ENCODE measurements around the gene SPPL3.

Gene SPPL3

GRCh38 chr12:120882055-120882555, 22.1 kb downstream of the SPPL3 start:
- intact Hi-C loops (cut with DNase I; ENCODE audit: low total_unique reads) = no loop called here
- no peaks in the 10 kb centered on the region for H3K36me3 ChIP-seq
- no peak for DNase-seq
- no peak for TF ChIP-seq CTCF (IDR thresholded peaks at IDR 0.05)
- no peak overlapping the region for H3K4me3 ChIP-seq
- H3K27ac ChIP-seq = no peak overlapping the region
- H3K4me1 ChIP-seq = peaks cover 0 to 25% (median 7%) of the 10 kb centered on the region in 4 donors
- H3K9me3 ChIP-seq = no peaks in the 10 kb centered on the region
- H3K27me3 ChIP-seq = no peaks in the 10 kb centered on the region

- intact Hi-C loops (cut with DNase I; ENCODE audit: low total_unique reads) = no loop called here
- DNase-seq = no peak
Observed at GRCh38 chr12:120879718-120880300, 24.3 kb downstream of the SPPL3 start.

GRCh38 chr12:120879102-120879501, 25.1 kb downstream of the SPPL3 start:
- no peak for DNase-seq
- Histone ChIP-seq H3K4me3 (no peak overlapping the region), H3K27ac (no peak overlapping the region), H3K36me3 (no peaks in the 10 kb centered on the region), H3K27me3 (no peaks in the 10 kb centered on the region), H3K9me3 (no peaks in the 10 kb centered on the region), H3K4me1 (peaks cover 0 to 16% (median 6%) of the 10 kb centered on the region in 4 donors)
- no peak for TF ChIP-seq CTCF (IDR thresholded peaks at IDR 0.05)
- intact Hi-C loops (cut with DNase I; ENCODE audit: low total_unique reads) = no loop called here

More at GRCh38 chr12:120879718-120880300, 24.3 kb downstream of the SPPL3 start:
- H3K4me1 ChIP-seq = peaks cover 0 to 16% (median 6%) of the 10 kb centered on the region in 4 donors
- H3K27ac ChIP-seq = no peak overlapping the region
- H3K36me3 ChIP-seq = no peaks in the 10 kb centered on the region
- no peaks in the 10 kb centered on the region for H3K27me3 ChIP-seq
- H3K4me3 ChIP-seq = no peak overlapping the region
- H3K9me3 ChIP-seq = no peaks in the 10 kb centered on the region
- TF ChIP-seq CTCF (IDR thresholded peaks at IDR 0.05) = no peak

- H3K27me3 ChIP-seq = no peaks in the 10 kb centered on the region
- no peak for DNase-seq
- H3K36me3 ChIP-seq = no peaks in the 10 kb centered on the region
- TF ChIP-seq CTCF (IDR thresholded peaks at IDR 0.05) = no peak
- no peak overlapping the region for H3K4me3 ChIP-seq
- H3K4me1 ChIP-seq = peaks cover 0 to 35% (median 3%) of the 10 kb centered on the region in 4 donors
- H3K9me3 ChIP-seq = no peaks in the 10 kb centered on the region
- intact Hi-C loops (cut with DNase I; ENCODE audit: low total_unique reads) = no loop called here
- no peak overlapping the region for H3K27ac ChIP-seq
Observed at GRCh38 chr12:120874547-120875245, 29.5 kb downstream of the SPPL3 start.

GRCh38 chr12:120873226-120873625, 30.9 kb downstream of the SPPL3 start:
- no peak for TF ChIP-seq CTCF (IDR thresholded peaks at IDR 0.05)
- intact Hi-C loops (cut with DNase I; ENCODE audit: low total_unique reads) = no loop called here
- Histone ChIP-seq H3K9me3 (no peaks in the 10 kb centered on the region), H3K27me3 (no peaks in the 10 kb centered on the region), H3K36me3 (no peaks in the 10 kb centered on the region), H3K4me3 (no peak overlapping the region), H3K27ac (no peak overlapping the region), H3K4me1 (peaks cover 0 to 35% (median 6%) of the 10 kb centered on the region in 4 donors)
- DNase-seq = no peak

Data from tibial artery (tissue), 4 donors.